Measurements from ENCODE around the gene SLIT1.

The SLIT1 gene

GRCh38 chr10:97203220-97203619 lies 17.5 kb upstream of the SLIT1 start:
- no peak for DNase-seq (ENCODE audit: low read depth in 2 of 3, low spot score in 2 of 3)

- DNase-seq (ENCODE audit: low read depth in 2 of 3, low spot score in 2 of 3): no peak
Measured at GRCh38 chr10:97200616-97201015, 14.9 kb upstream of the SLIT1 start.

- no peak for DNase-seq (ENCODE audit: low read depth in 2 of 3, low spot score in 2 of 3)
Measured at GRCh38 chr10:97199152-97199551, 13.4 kb upstream of the SLIT1 start.

- DNase-seq (ENCODE audit: low read depth in 2 of 3, low spot score in 2 of 3): no peak
Measured at GRCh38 chr10:97197030-97197500, 11.3 kb upstream of the SLIT1 start.

GRCh38 chr10:97196223-97197029 lies 10.7 kb upstream of the SLIT1 start:
- DNase-seq (ENCODE audit: low read depth in 2 of 3, low spot score in 2 of 3): peak; percentile 18 to 40 (median 29)

GRCh38 chr10:97195706-97196222 lies 10.0 kb upstream of the SLIT1 start:
- DNase-seq (ENCODE audit: low read depth in 2 of 3, low spot score in 2 of 3): no peak

GRCh38 chr10:97192952-97193435 lies 7.2 kb upstream of the SLIT1 start:
- DNase-seq (ENCODE audit: low read depth in 2 of 3, low spot score in 2 of 3): no peak

- DNase-seq (ENCODE audit: low read depth in 2 of 3, low spot score in 2 of 3): no peak
Measured at GRCh38 chr10:97190450-97190849, 4.7 kb upstream of the SLIT1 start.

GRCh38 chr10:97188261-97188711 lies 2.5 kb upstream of the SLIT1 start:
- no peak for DNase-seq (ENCODE audit: low read depth in 2 of 3, low spot score in 2 of 3)

GRCh38 chr10:97186911-97187310 lies 1.2 kb upstream of the SLIT1 start:
- DNase-seq (ENCODE audit: low read depth in 2 of 3, low spot score in 2 of 3): no peak

- DNase-seq (ENCODE audit: low read depth in 2 of 3, low spot score in 2 of 3): no peak
Measured at GRCh38 chr10:97184971-97185325, 811 bp downstream of the SLIT1 start.

- no peak for DNase-seq (ENCODE audit: low read depth in 2 of 3, low spot score in 2 of 3)
Measured at GRCh38 chr10:97183314-97183713, 2.4 kb downstream of the SLIT1 start.

GRCh38 chr10:97182288-97182990 lies 3.3 kb downstream of the SLIT1 start:
- no peak for DNase-seq (ENCODE audit: low read depth in 2 of 3, low spot score in 2 of 3)

GRCh38 chr10:97180986-97181385 lies 4.8 kb downstream of the SLIT1 start:
- DNase-seq (ENCODE audit: low read depth in 2 of 3, low spot score in 2 of 3): no peak

GRCh38 chr10:97180363-97180755 lies 5.4 kb downstream of the SLIT1 start:
- no peak for DNase-seq (ENCODE audit: low read depth in 2 of 3, low spot score in 2 of 3)

- DNase-seq (ENCODE audit: low read depth in 2 of 3, low spot score in 2 of 3): no peak
Measured at GRCh38 chr10:97179731-97180362, 5.9 kb downstream of the SLIT1 start.

GRCh38 chr10:97179311-97179710 lies 6.4 kb downstream of the SLIT1 start:
- DNase-seq (ENCODE audit: low read depth in 2 of 3, low spot score in 2 of 3): no peak

- DNase-seq (ENCODE audit: low read depth in 2 of 3, low spot score in 2 of 3): no peak
Measured at GRCh38 chr10:97178074-97178473, 7.7 kb downstream of the SLIT1 start.

- DNase-seq (ENCODE audit: low read depth in 2 of 3, low spot score in 2 of 3): no peak
Measured at GRCh38 chr10:97176226-97176625, 9.5 kb downstream of the SLIT1 start.

- no peak for DNase-seq (ENCODE audit: low read depth in 2 of 3, low spot score in 2 of 3)
Measured at GRCh38 chr10:97175586-97175985, 10.2 kb downstream of the SLIT1 start.

GRCh38 chr10:97174941-97175340 lies 10.8 kb downstream of the SLIT1 start:
- DNase-seq (ENCODE audit: low read depth in 2 of 3, low spot score in 2 of 3): no peak
